Renal cortical epithelial cell (primary cell): ENCODE measurements around the gene MLKL. TPM values are rescaled to one million over a fixed set of nuclear protein-coding genes. Genes with fewer than 3 reads are reported as not detected.

ENCODE experiments used
- DNase-seq: peaks from one replicate; pipeline ENCODE4 v3.0.0-alpha.2; 2011; ENCODE audit warnings: low read depth
- total RNA-seq: library from RNA; depleted of rRNA; stranded (reverse); fragments of >200 nt; gene quantifications from 2 replicates; pipeline ENCODE4 v1.2.3, GENCODE V29; 2014

MLKL gene
- total RNA-seq, 1 donor from 2014 or later: 11.8 TPM

DNA sequence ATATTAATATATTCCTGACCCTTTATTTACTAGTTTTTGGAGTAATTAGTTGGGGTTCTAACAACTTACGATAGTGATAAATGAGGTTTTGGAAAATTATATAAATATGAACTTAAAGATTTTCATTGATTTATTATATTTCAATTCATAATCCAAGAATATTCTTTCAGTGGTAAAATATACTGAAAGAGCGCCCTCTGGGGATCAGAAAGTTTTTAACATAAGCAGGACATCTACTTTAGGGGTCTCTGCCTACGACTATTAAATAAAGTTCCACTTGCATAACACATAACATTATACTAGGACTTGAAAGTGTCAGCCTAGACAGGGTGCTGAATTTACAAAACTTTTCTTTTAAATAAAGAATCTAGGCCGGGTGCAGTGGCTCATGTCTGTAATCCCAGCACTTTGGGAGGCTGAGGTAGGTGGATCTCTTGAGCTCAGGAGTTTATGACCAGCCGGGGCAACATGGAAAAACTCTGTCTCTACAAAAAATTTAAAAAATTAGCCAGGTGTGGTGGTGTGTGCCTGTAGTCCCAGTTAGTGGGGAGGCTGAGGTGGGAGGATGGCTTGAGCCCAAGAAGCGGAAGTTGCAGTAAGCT lies 49.6 kb downstream of the MLKL start:
- DNase-seq: no peak

DNA sequence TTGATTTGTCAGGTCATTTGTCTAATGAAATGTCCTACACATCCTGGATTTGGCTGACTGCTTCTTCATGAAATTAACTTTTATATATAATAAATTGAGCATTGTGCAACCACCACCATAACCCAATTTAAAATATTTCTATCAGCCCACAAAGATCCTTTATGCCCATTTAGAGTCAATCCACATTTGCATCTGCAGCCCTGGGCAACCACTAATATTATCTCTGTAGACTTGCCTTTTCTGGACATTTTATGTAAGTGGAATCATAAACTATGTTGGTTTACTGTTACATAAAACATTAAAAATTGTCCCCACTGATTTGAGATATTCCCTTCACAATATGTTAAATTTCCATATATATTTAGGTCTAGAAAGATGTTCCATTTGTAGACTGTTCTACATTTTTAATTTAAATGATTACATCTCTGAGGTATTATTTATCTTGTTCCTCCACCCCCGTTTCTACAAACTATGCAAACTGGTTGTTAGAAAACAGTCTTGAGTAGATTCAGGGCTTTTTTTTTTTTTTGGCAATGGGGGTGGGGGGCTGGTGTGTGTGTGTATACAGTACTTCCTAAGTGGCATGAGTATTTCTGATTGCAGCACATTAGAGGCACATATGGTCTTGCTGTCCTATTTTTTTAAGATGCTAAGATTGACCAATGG lies 50.7 kb downstream of the MLKL start:
- DNase-seq: no peak

GRCh38 chr16:74641969-74642368 lies 58.7 kb downstream of the MLKL start:
- no peak for DNase-seq

DNA sequence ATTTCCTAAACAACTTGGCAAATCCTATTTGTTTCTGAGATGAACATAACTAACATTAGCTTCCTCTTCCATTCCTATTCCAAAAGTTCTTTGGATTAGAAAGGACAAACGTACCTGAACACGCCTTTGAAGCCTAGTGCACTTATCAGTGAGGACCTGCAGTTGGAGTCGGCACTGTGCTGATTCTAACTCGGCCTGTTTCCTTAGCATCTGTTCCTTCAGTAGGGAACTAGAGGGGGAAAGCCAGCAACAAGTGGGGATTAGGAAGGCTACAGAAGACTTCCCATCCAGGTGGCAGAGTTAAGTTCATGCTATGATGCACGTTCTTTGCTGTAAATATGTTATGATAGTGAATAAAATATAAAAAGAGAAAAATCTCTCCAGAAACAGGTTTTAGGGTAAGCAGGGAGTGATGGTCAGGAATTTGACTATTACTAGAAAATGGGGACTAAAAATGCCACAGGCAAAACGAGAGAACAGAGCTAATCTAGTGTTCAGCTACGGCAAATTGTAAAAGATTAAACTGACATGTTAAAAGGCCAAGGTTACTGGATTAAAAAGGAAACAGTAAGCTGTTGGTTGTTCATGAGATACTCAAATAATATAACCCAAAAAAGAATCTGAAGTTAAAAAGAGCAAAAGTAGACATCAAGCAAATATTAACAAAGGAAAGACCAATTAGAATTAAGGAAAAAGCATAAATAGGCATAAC lies 62.8 kb downstream of the MLKL start:
- no peak for DNase-seq

DNA sequence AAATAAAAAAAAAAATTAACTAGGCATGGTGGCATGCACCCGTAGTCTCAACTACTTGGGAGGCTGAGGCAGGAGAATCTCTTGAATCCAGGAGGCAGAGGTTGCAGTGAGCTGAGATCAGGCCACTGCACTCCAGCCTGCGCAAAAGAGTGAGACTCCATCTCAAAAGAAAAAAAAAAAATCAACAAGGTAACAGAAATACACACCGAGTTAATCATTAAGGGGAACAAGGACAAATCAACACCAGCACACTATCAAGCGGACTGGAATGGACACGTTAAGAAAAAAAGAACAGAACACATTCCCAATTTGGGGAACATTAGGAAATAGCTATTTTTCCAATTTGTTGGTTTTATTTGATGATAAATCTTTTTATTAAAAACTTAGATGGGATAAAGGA lies 65.4 kb downstream of the MLKL start:
- DNase-seq: peak; percentile 59

GRCh38 chr16:74633686-74634085 lies 67.0 kb downstream of the MLKL start:
- DNase-seq: no peak

- DNase-seq: peak; percentile 30
These were observed 73.0 kb downstream of the MLKL start for GRCh38 chr16:74627506-74628220.

- DNase-seq: no peak
These were observed 73.8 kb downstream of the MLKL start for GRCh38 chr16:74626741-74627416.

DNA sequence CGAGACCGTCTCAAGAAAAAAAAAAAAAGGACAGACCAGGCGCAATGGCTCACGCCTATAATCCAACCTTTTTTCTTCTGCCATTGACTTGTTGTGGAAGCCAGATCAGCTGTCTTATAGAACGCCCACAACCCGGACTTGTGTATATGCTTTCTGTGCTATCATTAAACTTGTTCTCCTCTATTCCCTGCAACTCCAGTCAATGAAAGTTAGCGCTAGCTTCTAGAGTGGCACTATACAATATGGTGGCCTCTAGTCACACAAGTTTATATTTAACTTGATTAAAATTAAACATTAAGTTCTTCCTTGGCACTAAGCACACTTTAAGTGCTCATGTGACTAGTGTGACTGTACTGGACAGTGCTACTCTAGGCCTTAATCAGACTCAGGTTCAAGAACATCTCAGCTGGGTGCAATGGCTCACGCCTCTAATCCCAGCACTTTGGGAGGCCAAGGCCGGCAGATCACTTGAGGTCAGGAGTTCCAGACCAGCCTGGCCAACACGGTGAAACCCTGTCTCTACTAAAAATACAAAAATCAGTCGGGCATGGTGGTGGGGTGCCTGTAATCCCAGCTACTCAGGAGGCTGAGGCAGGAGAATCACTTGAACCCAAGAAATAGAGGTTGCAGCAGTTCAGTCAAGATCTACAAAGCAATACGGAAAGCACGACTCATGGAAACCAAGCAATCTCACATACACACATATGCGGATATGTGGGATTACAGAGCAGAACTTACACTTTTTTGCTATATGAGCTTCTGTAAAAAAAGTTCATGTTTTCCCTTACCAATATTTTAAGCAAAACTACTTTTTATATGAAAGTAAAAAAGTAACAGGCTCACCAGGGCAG lies 74.9 kb downstream of the MLKL start:
- peak; percentile 90 for DNase-seq

- DNase-seq: peak; percentile 15
These were observed 76.8 kb downstream of the MLKL start for GRCh38 chr16:74623839-74624235.

- DNase-seq: peak; percentile 75
These were observed 77.3 kb downstream of the MLKL start for GRCh38 chr16:74623214-74623838.

- no peak for DNase-seq
These were observed 78.7 kb downstream of the MLKL start for GRCh38 chr16:74622005-74622404.

Other genes starting within 250 kb of the MLKL start
- 47.1 and 232 TPM in 2 replicates for gene GLG1, start 93.7 kb downstream of the MLKL start, total RNA-seq
- 26.1 and 28.5 TPM in 2 replicates for gene RFWD3, start 34.0 kb downstream of the MLKL start, total RNA-seq
- gene FA2H, start 74.0 kb upstream of the MLKL start, total RNA-seq: 0.20 and 1.7 TPM in 2 replicates